Measurements from ENCODE around the gene PARD6B.
"Not testable (repeated sequence)": the region's sequence is repeated elsewhere in the genome, so short reads cannot be mapped to it uniquely, and the experiment has no call there.

The PARD6B gene

DNA sequence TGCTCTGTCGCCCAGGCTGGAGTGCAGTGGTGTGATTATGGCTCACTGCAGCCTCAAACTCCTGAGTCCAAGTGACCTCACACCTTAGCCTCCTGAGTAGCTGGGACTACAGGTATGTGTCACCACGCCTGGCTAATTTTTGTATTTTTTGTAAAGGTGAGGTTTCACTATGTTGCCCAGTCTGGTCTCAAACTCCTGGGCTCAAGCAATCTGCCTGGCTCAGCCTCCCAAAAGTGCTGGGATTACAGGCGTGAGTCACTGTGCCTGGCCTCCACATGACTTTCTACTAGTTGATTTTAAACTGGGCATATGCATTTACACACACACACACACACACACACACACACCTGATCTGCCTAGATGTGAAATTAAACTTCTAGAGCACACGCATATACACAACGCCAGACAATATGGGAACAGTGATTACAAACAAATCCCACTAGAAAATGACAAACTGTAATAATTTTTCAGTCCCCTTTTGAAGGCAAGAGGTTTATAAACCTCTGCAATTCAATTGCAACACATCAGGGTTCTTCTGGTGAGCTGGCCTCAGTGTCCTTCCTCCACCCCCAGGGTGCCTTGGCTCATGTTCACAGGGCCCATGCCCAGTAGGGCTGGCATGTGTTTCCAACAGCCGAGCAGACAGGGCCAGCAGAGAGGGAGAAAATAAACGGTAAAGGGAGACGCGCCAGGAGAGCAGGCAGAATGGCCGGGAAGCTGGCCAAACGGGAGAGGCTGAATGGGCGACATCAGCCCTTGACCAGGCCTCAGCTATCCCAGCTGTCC lies 31.2 kb downstream of the PARD6B start:
- H3F3A ChIP-seq (ENCODE audit: insufficient read depth) = no peaks in the 10 kb centered on the region
- no peaks in the 10 kb centered on the region for H3K36me3 ChIP-seq (ENCODE audit: low read length)
- no peak overlapping the region for H3K9ac ChIP-seq (ENCODE audit: low read length)
- no peaks in the 10 kb centered on the region for H3K79me2 ChIP-seq (ENCODE audit: insufficient read depth, low read length)
- TF ChIP-seq, protein P1, sequence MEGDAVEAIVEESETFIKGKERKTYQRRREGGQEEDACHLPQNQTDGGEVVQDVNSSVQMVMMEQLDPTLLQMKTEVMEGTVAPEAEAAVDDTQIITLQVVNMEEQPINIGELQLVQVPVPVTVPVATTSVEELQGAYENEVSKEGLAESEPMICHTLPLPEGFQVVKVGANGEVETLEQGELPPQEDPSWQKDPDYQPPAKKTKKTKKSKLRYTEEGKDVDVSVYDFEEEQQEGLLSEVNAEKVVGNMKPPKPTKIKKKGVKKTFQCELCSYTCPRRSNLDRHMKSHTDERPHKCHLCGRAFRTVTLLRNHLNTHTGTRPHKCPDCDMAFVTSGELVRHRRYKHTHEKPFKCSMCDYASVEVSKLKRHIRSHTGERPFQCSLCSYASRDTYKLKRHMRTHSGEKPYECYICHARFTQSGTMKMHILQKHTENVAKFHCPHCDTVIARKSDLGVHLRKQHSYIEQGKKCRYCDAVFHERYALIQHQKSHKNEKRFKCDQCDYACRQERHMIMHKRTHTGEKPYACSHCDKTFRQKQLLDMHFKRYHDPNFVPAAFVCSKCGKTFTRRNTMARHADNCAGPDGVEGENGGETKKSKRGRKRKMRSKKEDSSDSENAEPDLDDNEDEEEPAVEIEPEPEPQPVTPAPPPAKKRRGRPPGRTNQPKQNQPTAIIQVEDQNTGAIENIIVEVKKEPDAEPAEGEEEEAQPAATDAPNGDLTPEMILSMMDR (IDR thresholded peaks at IDR 0.05; ENCODE audit: insufficient read depth, low read length, poor library complexity, severe bottlenecking) = no peak
- no peak for TF ChIP-seq EZH2phosphoT487 (conservative IDR thresholded peaks at IDR 0.05; ENCODE audit: low read length)
- H3K27me3 ChIP-seq (ENCODE audit: low read length) = no peaks in the 10 kb centered on the region
- H3K4me3 ChIP-seq (ENCODE audit: insufficient read depth, low read length, poor library complexity, severe bottlenecking) = no peak overlapping the region
- no peaks in the 10 kb centered on the region for H3K9me3 ChIP-seq (ENCODE audit: insufficient read depth, low read length)
- no peak overlapping the region for H3K27ac ChIP-seq (ENCODE audit: low read depth, low read length)
- no peak overlapping the region for H2AFZ ChIP-seq (ENCODE audit: low read depth, low read length, severe bottlenecking)
- H4K20me1 ChIP-seq (ENCODE audit: low read depth, low read length) = no peaks in the 10 kb centered on the region
- no peaks in the 10 kb centered on the region for H3K9me2 ChIP-seq (replicated peaks; ENCODE audit: insufficient read depth, low read length)
- no peak overlapping the region for H3K4me2 ChIP-seq (ENCODE audit: low read depth, low read length, poor library complexity, severe bottlenecking)

DNA sequence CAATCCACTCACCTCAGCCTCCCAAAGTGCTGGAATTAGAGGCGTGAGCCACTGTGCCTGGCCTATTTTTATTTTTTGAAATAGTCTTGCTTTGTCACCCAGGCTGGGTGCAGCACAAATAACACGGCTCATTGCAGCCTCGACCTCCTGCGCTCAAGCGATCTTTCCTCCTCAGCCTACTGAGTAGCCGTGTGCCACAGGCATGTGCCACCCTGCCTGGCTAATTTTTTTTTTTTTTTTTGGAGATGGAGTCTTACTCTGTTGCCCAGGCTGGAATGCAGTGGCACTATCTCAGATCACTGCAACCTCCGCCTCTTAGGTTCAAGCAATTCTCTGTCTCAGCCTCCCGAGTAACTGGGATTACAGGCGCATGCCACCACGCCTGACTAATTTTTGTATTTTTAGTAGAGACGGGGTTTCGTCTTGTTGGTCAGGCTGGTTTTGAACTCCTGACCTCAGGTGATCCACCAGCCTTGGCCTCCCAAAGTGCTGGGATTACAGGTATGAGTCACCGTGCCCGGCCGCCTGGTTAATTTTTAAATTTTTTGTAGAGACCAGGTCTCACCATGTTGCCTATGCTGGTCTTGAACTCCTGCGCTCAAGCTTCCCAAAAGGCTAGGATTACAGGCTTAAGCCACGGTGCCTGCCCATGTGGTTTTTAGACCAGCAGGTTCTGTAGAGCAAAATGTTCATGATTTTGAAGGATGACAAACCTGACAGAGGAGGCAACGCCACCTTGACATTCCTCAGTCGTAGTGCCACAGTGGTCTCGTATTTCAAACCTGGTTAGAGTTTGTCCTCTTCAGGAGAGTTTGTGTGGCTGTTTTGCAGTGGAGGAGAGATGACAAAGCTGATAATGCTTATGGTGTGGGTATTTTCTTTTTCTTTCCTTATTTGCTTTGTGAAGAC lies 32.4 kb downstream of the PARD6B start:
- not testable (repeated sequence) for H3K79me2 ChIP-seq (ENCODE audit: insufficient read depth, low read length); H3K27me3 ChIP-seq (ENCODE audit: low read length); H3K4me2 ChIP-seq (ENCODE audit: low read depth, low read length, poor library complexity, severe bottlenecking); H3K9ac ChIP-seq (ENCODE audit: low read length); H3K4me3 ChIP-seq (ENCODE audit: insufficient read depth, low read length, poor library complexity, severe bottlenecking); H3K36me3 ChIP-seq (ENCODE audit: low read length); H3K27ac ChIP-seq (ENCODE audit: low read depth, low read length); H4K20me1 ChIP-seq (ENCODE audit: low read depth, low read length); H3F3A ChIP-seq (ENCODE audit: insufficient read depth); H3K9me3 ChIP-seq (ENCODE audit: insufficient read depth, low read length); H2AFZ ChIP-seq (ENCODE audit: low read depth, low read length, severe bottlenecking); H3K9me2 ChIP-seq (replicated peaks; ENCODE audit: insufficient read depth, low read length)

DNA sequence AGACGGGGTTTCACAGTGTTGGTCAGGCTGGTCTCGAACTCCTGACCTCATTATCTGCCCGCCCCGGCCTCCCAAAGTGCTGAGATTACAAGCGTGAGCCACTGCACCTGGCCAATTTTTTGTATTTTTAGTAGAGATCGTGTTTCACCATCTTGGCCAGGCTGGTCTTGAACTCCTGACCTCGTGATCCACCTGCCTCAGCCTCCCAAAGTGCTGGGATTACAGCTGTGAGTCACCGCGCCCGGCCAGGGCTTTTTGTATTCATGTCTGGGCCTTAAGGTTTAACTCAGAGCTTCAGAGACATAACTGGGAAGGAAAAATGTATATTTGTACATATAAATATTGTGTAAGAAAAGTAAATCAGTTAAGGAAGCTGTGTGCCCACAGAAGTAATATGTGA lies 33.9 kb downstream of the PARD6B start:
- not testable (repeated sequence) for H3K4me2 ChIP-seq (ENCODE audit: low read depth, low read length, poor library complexity, severe bottlenecking); H3K9me3 ChIP-seq (ENCODE audit: insufficient read depth, low read length); H2AFZ ChIP-seq (ENCODE audit: low read depth, low read length, severe bottlenecking); H3K9me2 ChIP-seq (replicated peaks; ENCODE audit: insufficient read depth, low read length); H3K27ac ChIP-seq (ENCODE audit: low read depth, low read length); H3K27me3 ChIP-seq (ENCODE audit: low read length); H3F3A ChIP-seq (ENCODE audit: insufficient read depth); H3K79me2 ChIP-seq (ENCODE audit: insufficient read depth, low read length); H3K4me3 ChIP-seq (ENCODE audit: insufficient read depth, low read length, poor library complexity, severe bottlenecking); H4K20me1 ChIP-seq (ENCODE audit: low read depth, low read length); H3K9ac ChIP-seq (ENCODE audit: low read length); H3K36me3 ChIP-seq (ENCODE audit: low read length)

DNA sequence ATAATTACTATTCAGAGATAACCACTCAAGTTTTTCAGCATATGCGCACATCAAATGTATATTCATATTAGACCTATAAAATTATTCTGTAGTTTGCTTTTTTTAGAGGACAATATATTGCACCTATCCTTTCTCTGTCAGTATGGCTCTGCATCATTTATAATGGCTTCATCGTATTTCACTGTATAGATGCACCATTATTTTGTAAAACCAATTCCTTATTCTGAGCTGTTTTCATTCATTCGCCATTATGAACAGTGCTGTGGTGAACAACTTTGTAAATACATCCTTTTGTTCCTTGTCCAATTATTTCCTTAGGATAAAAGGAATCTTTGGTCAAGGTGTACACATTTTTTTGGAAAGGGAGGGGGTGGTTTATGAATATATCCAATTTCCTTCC lies 34.3 kb downstream of the PARD6B start:
- no peaks in the 10 kb centered on the region for H3K9me3 ChIP-seq (ENCODE audit: insufficient read depth, low read length)
- H3K27ac ChIP-seq (ENCODE audit: low read depth, low read length) = no peak overlapping the region
- no peak overlapping the region for H3K4me2 ChIP-seq (ENCODE audit: low read depth, low read length, poor library complexity, severe bottlenecking)
- H3K9ac ChIP-seq (ENCODE audit: low read length) = no peak overlapping the region
- H3K36me3 ChIP-seq (ENCODE audit: low read length) = no peaks in the 10 kb centered on the region
- H3K27me3 ChIP-seq (ENCODE audit: low read length) = no peaks in the 10 kb centered on the region
- H3F3A ChIP-seq (ENCODE audit: insufficient read depth) = no peaks in the 10 kb centered on the region
- TF ChIP-seq, protein P1 (IDR thresholded peaks at IDR 0.05; ENCODE audit: insufficient read depth, low read length, poor library complexity, severe bottlenecking) = no peak
- no peak for TF ChIP-seq EZH2phosphoT487 (conservative IDR thresholded peaks at IDR 0.05; ENCODE audit: low read length)
- H3K9me2 ChIP-seq (replicated peaks; ENCODE audit: insufficient read depth, low read length) = no peaks in the 10 kb centered on the region
- H3K79me2 ChIP-seq (ENCODE audit: insufficient read depth, low read length) = no peaks in the 10 kb centered on the region
- no peak overlapping the region for H2AFZ ChIP-seq (ENCODE audit: low read depth, low read length, severe bottlenecking)
- H4K20me1 ChIP-seq (ENCODE audit: low read depth, low read length) = no peaks in the 10 kb centered on the region
- no peak overlapping the region for H3K4me3 ChIP-seq (ENCODE audit: insufficient read depth, low read length, poor library complexity, severe bottlenecking)

DNA sequence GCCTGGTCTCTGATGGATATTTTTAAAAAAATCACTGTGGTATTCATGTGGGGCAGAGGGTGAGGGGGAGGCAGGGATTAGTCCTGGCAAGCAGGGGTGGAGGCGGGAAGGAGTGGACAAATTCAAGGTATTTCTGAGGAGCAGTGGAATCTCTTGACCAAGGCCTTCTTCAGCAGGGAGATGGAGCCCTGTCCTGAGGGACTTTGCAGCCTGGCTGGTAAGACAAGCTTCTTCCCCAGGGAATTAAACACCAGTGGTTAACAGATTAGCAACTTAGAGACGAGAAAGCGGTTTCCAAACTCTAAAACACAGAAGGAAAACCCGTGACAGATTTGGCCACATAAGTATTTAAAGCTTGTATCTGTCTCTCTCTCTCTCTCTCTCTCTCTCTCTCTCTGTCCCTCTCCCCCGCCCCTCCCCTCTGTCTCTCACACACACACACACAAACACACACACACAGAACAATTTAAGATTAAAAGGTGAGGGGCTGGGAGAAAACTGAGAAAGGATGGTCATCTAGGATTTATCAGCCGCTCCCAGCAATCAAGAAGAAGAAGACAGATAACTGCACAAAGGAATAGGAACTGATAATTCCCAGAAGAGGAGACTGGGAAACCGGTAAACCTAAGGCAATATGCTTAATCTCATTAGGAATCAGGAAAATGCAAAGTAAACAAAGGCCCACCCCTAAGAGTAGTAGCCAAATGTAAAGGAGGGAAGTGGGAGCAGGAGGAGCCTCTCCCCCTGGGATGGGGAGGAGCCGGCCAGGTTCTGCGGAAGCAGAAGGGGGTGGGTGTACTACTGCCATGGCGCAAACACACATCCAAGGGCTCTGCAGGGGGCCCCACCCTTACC lies 35.8 kb downstream of the PARD6B start:
- H3K9me2 ChIP-seq (replicated peaks; ENCODE audit: insufficient read depth, low read length); H3K79me2 ChIP-seq (ENCODE audit: insufficient read depth, low read length); H3K4me2 ChIP-seq (ENCODE audit: low read depth, low read length, poor library complexity, severe bottlenecking); H3K36me3 ChIP-seq (ENCODE audit: low read length); H3K27me3 ChIP-seq (ENCODE audit: low read length); H3K27ac ChIP-seq (ENCODE audit: low read depth, low read length); H3K9me3 ChIP-seq (ENCODE audit: insufficient read depth, low read length); H3K9ac ChIP-seq (ENCODE audit: low read length); H3F3A ChIP-seq (ENCODE audit: insufficient read depth); H2AFZ ChIP-seq (ENCODE audit: low read depth, low read length, severe bottlenecking); H3K4me3 ChIP-seq (ENCODE audit: insufficient read depth, low read length, poor library complexity, severe bottlenecking); H4K20me1 ChIP-seq (ENCODE audit: low read depth, low read length): not testable (repeated sequence)

DNA sequence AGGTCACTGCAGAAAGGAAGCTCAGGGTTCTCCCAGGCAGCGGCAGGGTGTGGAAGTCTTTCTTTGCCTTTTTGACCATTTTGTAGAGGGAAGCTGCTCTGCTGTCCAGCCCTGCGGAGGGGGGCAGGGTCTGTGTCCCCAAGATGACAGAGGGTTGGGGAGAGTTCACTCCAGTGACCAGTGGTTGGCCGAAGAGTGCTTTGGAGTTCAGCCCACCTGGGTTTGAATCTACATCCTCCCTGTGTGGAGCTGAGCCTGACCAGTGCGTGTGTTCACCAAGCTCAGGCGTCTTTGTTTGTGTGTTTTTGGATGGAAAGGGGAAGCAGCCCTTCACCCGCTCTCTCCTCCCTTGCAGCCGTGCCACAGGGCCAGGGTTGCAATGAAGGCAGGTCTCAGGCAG lies 37.6 kb downstream of the PARD6B start:
- H3K4me3 ChIP-seq (ENCODE audit: insufficient read depth, low read length, poor library complexity, severe bottlenecking); H3K27ac ChIP-seq (ENCODE audit: low read depth, low read length); H3F3A ChIP-seq (ENCODE audit: insufficient read depth); H3K36me3 ChIP-seq (ENCODE audit: low read length); H2AFZ ChIP-seq (ENCODE audit: low read depth, low read length, severe bottlenecking); H3K27me3 ChIP-seq (ENCODE audit: low read length); H3K9ac ChIP-seq (ENCODE audit: low read length); H4K20me1 ChIP-seq (ENCODE audit: low read depth, low read length); H3K4me2 ChIP-seq (ENCODE audit: low read depth, low read length, poor library complexity, severe bottlenecking); H3K79me2 ChIP-seq (ENCODE audit: insufficient read depth, low read length); H3K9me3 ChIP-seq (ENCODE audit: insufficient read depth, low read length); H3K9me2 ChIP-seq (replicated peaks; ENCODE audit: insufficient read depth, low read length): not testable (repeated sequence)

Data from SU-DHL-6 (cell line).